Measurements from ENCODE around the gene ZNF77.
"Not testable (repeated sequence)": the region's sequence is repeated elsewhere in the genome, so short reads cannot be mapped to it uniquely, and the experiment has no call there.

The ZNF77 gene

GRCh38 chr19:2945575-2946184 lies 909 bp upstream of the ZNF77 start:
- Histone ChIP-seq H3K27ac (ENCODE audit: low read length) (no peak overlapping the region), H3K9me2 (replicated peaks; ENCODE audit: insufficient read depth, low read length) (no peaks in the 10 kb centered on the region), H3K4me1 (ENCODE audit: low read length) (no peaks in the 10 kb centered on the region), H3K4me3 (ENCODE audit: low read length) (no peak overlapping the region), H3K4me2 (ENCODE audit: low read depth, low read length) (no peak overlapping the region), H3K79me2 (ENCODE audit: low read length) (no peaks in the 10 kb centered on the region), H3K9ac (ENCODE audit: low read length) (no peak overlapping the region), H3F3A (ENCODE audit: insufficient read depth, low read length) (no peaks in the 10 kb centered on the region), H2AFZ (ENCODE audit: low read length) (no peak overlapping the region), H4K20me1 (ENCODE audit: insufficient read depth, low read length) (no peaks in the 10 kb centered on the region), H3K9me3 (replicated peaks; ENCODE audit: insufficient read depth, low read length) (no peaks in the 10 kb centered on the region), H3K27me3 (replicated peaks; ENCODE audit: insufficient read depth, low read length) (peaks cover 94% of the 10 kb centered on the region), H3K36me3 (replicated peaks; ENCODE audit: insufficient read depth, low read length) (no peaks in the 10 kb centered on the region)
- TF ChIP-seq EZH2 (optimal IDR thresholded peaks at IDR 0.05; ENCODE audit: low read depth, low read length) = no peak
- TF ChIP-seq CTCF (IDR thresholded peaks at IDR 0.05; ENCODE audit: low read length) = no peak
- TF ChIP-seq EZH2phosphoT487 (IDR thresholded peaks at IDR 0.05; ENCODE audit: low read length) = no peak
- DNase-seq = no peak

GRCh38 chr19:2944403-2944774 lies 382 bp downstream of the ZNF77 start:
- Histone ChIP-seq H3K4me1 (ENCODE audit: low read length) (no peaks in the 10 kb centered on the region), H3K4me2 (ENCODE audit: low read depth, low read length) (no peak overlapping the region), H4K20me1 (ENCODE audit: insufficient read depth, low read length) (no peaks in the 10 kb centered on the region), H3K9ac (ENCODE audit: low read length) (no peak overlapping the region), H3K27ac (ENCODE audit: low read length) (no peak overlapping the region), H3K9me3 (replicated peaks; ENCODE audit: insufficient read depth, low read length) (no peaks in the 10 kb centered on the region), H3F3A (ENCODE audit: insufficient read depth, low read length) (no peaks in the 10 kb centered on the region), H3K36me3 (replicated peaks; ENCODE audit: insufficient read depth, low read length) (no peaks in the 10 kb centered on the region), H3K27me3 (replicated peaks; ENCODE audit: insufficient read depth, low read length) (peaks cover 89% of the 10 kb centered on the region), H3K4me3 (ENCODE audit: low read length) (no peak overlapping the region), H3K79me2 (ENCODE audit: low read length) (no peaks in the 10 kb centered on the region), H2AFZ (ENCODE audit: low read length) (no peak overlapping the region), H3K9me2 (replicated peaks; ENCODE audit: insufficient read depth, low read length) (no peaks in the 10 kb centered on the region)
- no peak for DNase-seq
- no peak for TF ChIP-seq EZH2 (optimal IDR thresholded peaks at IDR 0.05; ENCODE audit: low read depth, low read length)
- TF ChIP-seq CTCF (IDR thresholded peaks at IDR 0.05; ENCODE audit: low read length) = no peak
- no peak for TF ChIP-seq EZH2phosphoT487 (IDR thresholded peaks at IDR 0.05; ENCODE audit: low read length)

- Histone ChIP-seq H3K4me3 (ENCODE audit: low read length) (no peak overlapping the region), H3K9me2 (replicated peaks; ENCODE audit: insufficient read depth, low read length) (no peaks in the 10 kb centered on the region), H3F3A (ENCODE audit: insufficient read depth, low read length) (no peaks in the 10 kb centered on the region), H3K9ac (ENCODE audit: low read length) (no peak overlapping the region), H3K36me3 (replicated peaks; ENCODE audit: insufficient read depth, low read length) (no peaks in the 10 kb centered on the region), H3K79me2 (ENCODE audit: low read length) (no peaks in the 10 kb centered on the region), H3K27me3 (replicated peaks; ENCODE audit: insufficient read depth, low read length) (peaks cover 85% of the 10 kb centered on the region), H4K20me1 (ENCODE audit: insufficient read depth, low read length) (no peaks in the 10 kb centered on the region), H3K9me3 (replicated peaks; ENCODE audit: insufficient read depth, low read length) (no peaks in the 10 kb centered on the region), H2AFZ (ENCODE audit: low read length) (no peak overlapping the region), H3K27ac (ENCODE audit: low read length) (no peak overlapping the region), H3K4me1 (ENCODE audit: low read length) (no peaks in the 10 kb centered on the region), H3K4me2 (ENCODE audit: low read depth, low read length) (no peak overlapping the region)
- DNase-seq = no peak
- TF ChIP-seq EZH2 (optimal IDR thresholded peaks at IDR 0.05; ENCODE audit: low read depth, low read length) (no peak), CTCF (IDR thresholded peaks at IDR 0.05; ENCODE audit: low read length) (no peak), EZH2phosphoT487 (IDR thresholded peaks at IDR 0.05; ENCODE audit: low read length) (no peak)
These were observed 1.7 kb downstream of the ZNF77 start for GRCh38 chr19:2942928-2943640.

GRCh38 chr19:2935863-2936262 lies 8.9 kb downstream of the ZNF77 start:
- not testable (repeated sequence) for H3K4me2 ChIP-seq (ENCODE audit: low read depth, low read length); H3K4me3 ChIP-seq (ENCODE audit: low read length); H4K20me1 ChIP-seq (ENCODE audit: insufficient read depth, low read length); H3K9me2 ChIP-seq (replicated peaks; ENCODE audit: insufficient read depth, low read length); H3K9me3 ChIP-seq (replicated peaks; ENCODE audit: insufficient read depth, low read length); H2AFZ ChIP-seq (ENCODE audit: low read length); DNase-seq; H3K27ac ChIP-seq (ENCODE audit: low read length); H3K36me3 ChIP-seq (replicated peaks; ENCODE audit: insufficient read depth, low read length); H3K79me2 ChIP-seq (ENCODE audit: low read length); H3F3A ChIP-seq (ENCODE audit: insufficient read depth, low read length); H3K4me1 ChIP-seq (ENCODE audit: low read length); H3K9ac ChIP-seq (ENCODE audit: low read length)
- H3K27me3 ChIP-seq (replicated peaks; ENCODE audit: insufficient read depth, low read length) = peaks cover 56% of the 10 kb centered on the region
